HL-60/S4 (cell line): ENCODE results near the gene SRGAP1.
"Not testable (repeated sequence)": the region's sequence is repeated elsewhere in the genome, so short reads cannot be mapped to it uniquely, and the experiment has no call there.

Experiments
- in situ Hi-C: fragments of 300-500 bp; cut with MboI; formaldehyde crosslinking; loops from 2 replicates; pipeline ENCODE4 v1.14.3; 2022; ENCODE audit warnings: low sequenced_read_pairs

SRGAP1 gene

GRCh38 chr12:64181430-64182291 lies 337.2 kb downstream of the SRGAP1 start:
- in situ Hi-C loops: no loop called here

DNA sequence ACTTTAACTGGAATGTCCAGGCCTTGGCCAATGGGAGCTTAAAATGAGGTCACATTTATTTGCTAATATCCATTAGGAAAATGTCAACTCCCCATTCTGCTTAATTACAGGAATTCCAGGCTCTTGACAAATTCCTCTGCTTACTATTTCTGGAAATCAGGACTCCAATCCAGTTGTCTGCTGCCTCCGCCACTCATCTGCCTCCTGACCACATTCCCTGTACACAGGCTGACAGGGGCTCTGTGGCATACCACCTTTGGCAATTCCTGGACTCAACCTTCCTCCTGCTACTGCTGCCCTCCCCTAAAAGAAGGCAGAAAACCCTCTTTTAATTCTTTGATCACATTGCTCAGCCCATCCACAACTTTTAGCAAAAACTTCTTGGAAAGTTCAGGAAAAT lies 339.7 kb downstream of the SRGAP1 start:
- in situ Hi-C loops: no loop called here

DNA sequence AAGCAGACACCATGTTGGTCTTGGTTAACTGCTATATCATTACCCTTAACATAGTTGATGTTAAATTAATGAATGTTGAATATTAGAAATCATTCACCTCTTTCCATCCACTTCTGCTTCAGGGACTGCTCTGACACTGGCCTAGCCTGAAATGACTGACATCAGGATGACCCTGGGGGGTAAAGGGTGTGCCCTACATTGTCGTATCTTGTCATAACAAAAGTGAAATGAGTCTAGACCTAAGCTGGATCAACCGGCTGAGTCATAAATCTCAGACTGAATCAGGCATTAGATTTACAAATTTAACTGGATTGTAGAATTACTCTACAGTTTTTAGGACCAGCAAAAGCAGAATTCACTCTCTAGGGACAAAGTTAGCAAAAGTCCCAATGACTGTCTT lies 342.3 kb downstream of the SRGAP1 start:
- in situ Hi-C loops: no loop called here

GRCh38 chr12:64187370-64187769 lies 342.9 kb downstream of the SRGAP1 start:
- in situ Hi-C loops: no loop called here

- in situ Hi-C loops: no loop called here
These were observed 343.3 kb downstream of the SRGAP1 start for GRCh38 chr12:64187794-64188193.

DNA sequence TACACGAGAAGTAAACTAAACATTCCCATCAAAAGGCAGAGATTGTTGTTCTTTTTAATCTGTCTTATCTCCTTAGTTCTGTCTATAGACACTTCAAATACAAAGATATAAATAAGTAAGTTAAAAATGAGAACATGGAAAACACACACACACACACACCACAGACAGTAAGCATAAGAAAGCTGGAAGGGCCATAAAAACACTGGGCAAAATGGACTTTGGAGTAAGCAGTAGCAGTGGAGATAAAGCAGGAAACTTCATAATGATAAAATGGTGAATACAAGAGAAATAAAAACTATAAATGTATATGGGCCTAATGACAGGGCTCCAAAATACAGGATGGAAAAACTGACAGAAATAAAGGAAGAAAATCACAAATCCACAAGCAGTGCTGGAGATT lies 345.0 kb downstream of the SRGAP1 start:
- in situ Hi-C loops: no loop called here

- in situ Hi-C loops: no loop called here
These were observed 345.6 kb downstream of the SRGAP1 start for GRCh38 chr12:64190140-64190539.

- in situ Hi-C loops: no loop called here
These were observed 348.3 kb downstream of the SRGAP1 start for GRCh38 chr12:64192644-64193444.

DNA sequence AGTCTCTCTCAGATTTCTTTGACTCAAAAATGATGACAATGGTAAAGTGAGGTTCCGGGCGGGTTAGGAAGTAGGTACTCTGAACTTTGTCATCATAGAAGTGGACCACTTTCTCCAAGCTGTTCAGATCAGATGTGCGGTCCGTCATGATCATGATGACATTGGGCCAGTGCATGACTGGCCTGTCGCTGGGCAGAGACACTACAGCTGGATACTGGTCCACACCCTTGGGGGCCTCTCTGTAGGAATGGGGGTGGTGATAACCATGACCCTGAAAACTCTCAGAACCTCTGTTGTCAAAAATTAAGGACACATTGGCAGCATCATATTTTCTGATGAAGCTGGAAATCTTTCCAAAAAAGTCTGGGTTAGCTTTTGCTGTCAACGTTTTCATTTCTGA lies 349.4 kb downstream of the SRGAP1 start:
- in situ Hi-C loops: no loop called here

GRCh38 chr12:64194333-64195149 lies 350.0 kb downstream of the SRGAP1 start:
- in situ Hi-C loops: no loop called here

GRCh38 chr12:64195841-64196240 lies 351.3 kb downstream of the SRGAP1 start:
- in situ Hi-C loops: not testable (repeated sequence)

GRCh38 chr12:64203036-64203435 lies 358.5 kb downstream of the SRGAP1 start:
- in situ Hi-C loops: no loop called here

DNA sequence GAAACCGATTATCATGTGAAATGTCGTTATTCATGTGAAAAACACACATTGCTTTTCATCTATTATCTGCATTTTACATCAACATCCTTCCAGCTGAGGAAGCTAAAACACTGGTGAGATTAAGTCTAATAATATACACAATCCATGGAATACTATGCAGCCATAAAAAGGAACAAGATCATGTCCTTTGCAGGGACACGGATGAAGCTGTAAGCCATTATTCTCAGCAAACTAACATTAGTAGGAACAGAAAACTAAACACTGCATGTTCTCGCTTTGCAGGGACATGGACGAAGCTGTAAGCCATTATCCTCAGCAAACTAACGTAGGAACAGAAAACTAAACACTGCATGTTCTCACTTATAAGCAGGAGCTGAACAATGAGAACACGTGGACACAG lies 359.3 kb downstream of the SRGAP1 start:
- in situ Hi-C loops: no loop called here

- in situ Hi-C loops: no loop called here
These were observed 361.0 kb downstream of the SRGAP1 start for GRCh38 chr12:64205542-64205941.

- in situ Hi-C loops: no loop called here
These were observed 363.0 kb downstream of the SRGAP1 start for GRCh38 chr12:64207453-64207852.
